Cardiac muscle cell (in vitro differentiated cells and primary cell): ENCODE data around the gene KCNK16. TPM values are rescaled to one million over a fixed set of nuclear protein-coding genes. Genes with fewer than 3 reads are reported as not detected.

Experiments
- DNase-seq, 2 donors: peaks; one replicate each; pipeline versions ENCODE4 v3.0.0 to v3.0.0-alpha.2; 2010 to 2017; ENCODE audit warnings: low read depth in 1 of 2, low spot score in 1 of 2
- H3K27ac ChIP-seq: fragments of 200-600 bp; sonication (generic); 2 replicates; pipeline ENCODE4 v1.5.1; 2016
- H3K27me3 ChIP-seq: fragments of 200-600 bp; sonication (generic); 2 replicates; pipeline ENCODE4 v1.6.0; 2016; ENCODE audit warnings: control low read depth
- H3K36me3 ChIP-seq: fragments of 200-600 bp; sonication (generic); 2 replicates; pipeline ENCODE4 v1.5.1; 2016; ENCODE audit warnings: control low read depth
- H3K4me1 ChIP-seq: fragments of 200-600 bp; sonication (generic); 2 replicates; pipeline ENCODE4 v1.8.1; 2017; ENCODE audit warnings: low read depth, mild to moderate bottlenecking, mixed run types
- H3K4me3 ChIP-seq: fragments of 200-600 bp; sonication (generic); 2 replicates; pipeline ENCODE4 v1.5.1; 2016; ENCODE audit warnings: mild to moderate bottlenecking
- H3K9me3 ChIP-seq: fragments of 200-600 bp; sonication (generic); 2 replicates; pipeline ENCODE4 v1.5.1; 2017; ENCODE audit warnings: low read depth, mild to moderate bottlenecking, control low read depth
- CTCF ChIP-seq: IDR thresholded peaks from 2 replicates; pipeline ENCODE4 v1.5.1; 2012; ENCODE audit warnings: low read depth, mild to moderate bottlenecking, low read length
- polyA plus RNA-seq: library from polyadenylated mRNA; unstranded; fragments of >200 nt; fragmentation: Nextera tagmentation; extraction: Ambion mirVana; gene quantifications from 2 replicates; pipeline ENCODE4 v1.2.1, GENCODE V29; 2016
- total RNA-seq: library from RNA; depleted of rRNA; stranded (reverse); fragments of >200 nt; gene quantifications from 2 replicates; pipeline ENCODE4 v1.2.3, GENCODE V29; 2016

The KCNK16 gene
- total and polyA plus RNA-seq, 2 experiments from 2014 or later: not detected

GRCh38 chr6:39304951-39305350 is 17.6 kb downstream of the KCNK16 start:
- Histone ChIP-seq H3K4me1 (no peaks in the 10 kb centered on the region), H3K4me3 (no peak overlapping the region), H3K9me3 (no peaks in the 10 kb centered on the region), H3K27me3 (peaks cover 10% of the 10 kb centered on the region), H3K27ac (no peak overlapping the region), H3K36me3 (no peaks in the 10 kb centered on the region)
- TF ChIP-seq CTCF: no peak
- no peak for DNase-seq

- H3K9me3 ChIP-seq: no peaks in the 10 kb centered on the region
- no peak for DNase-seq
- H3K4me1 ChIP-seq: no peaks in the 10 kb centered on the region
- H3K27me3 ChIP-seq: peaks cover 13% of the 10 kb centered on the region
- H3K36me3 ChIP-seq: no peaks in the 10 kb centered on the region
- H3K27ac ChIP-seq: no peak overlapping the region
- H3K4me3 ChIP-seq: no peak overlapping the region
- TF ChIP-seq CTCF: no peak
Observed at GRCh38 chr6:39303425-39304153, 18.9 kb downstream of the KCNK16 start.

- peak; percentile 87 for TF ChIP-seq CTCF
- Histone ChIP-seq H3K27ac (no peak overlapping the region), H3K27me3 (peaks cover 13% of the 10 kb centered on the region), H3K4me1 (no peaks in the 10 kb centered on the region), H3K4me3 (no peak overlapping the region), H3K9me3 (no peaks in the 10 kb centered on the region), H3K36me3 (no peaks in the 10 kb centered on the region)
- DNase-seq: peak; percentile 71 to 89
Observed at GRCh38 chr6:39302669-39303424, 19.7 kb downstream of the KCNK16 start.

- DNase-seq: no peak
- Histone ChIP-seq H3K27ac (no peak overlapping the region), H3K4me1 (peaks cover under 1% of the 10 kb centered on the region), H3K9me3 (no peaks in the 10 kb centered on the region), H3K4me3 (no peak overlapping the region), H3K27me3 (peaks cover 13% of the 10 kb centered on the region), H3K36me3 (no peaks in the 10 kb centered on the region)
- no peak for TF ChIP-seq CTCF
Observed at GRCh38 chr6:39302011-39302410, 20.5 kb downstream of the KCNK16 start.

- Histone ChIP-seq H3K36me3 (no peaks in the 10 kb centered on the region), H3K9me3 (no peaks in the 10 kb centered on the region), H3K27ac (no peak overlapping the region), H3K27me3 (peaks cover 13% of the 10 kb centered on the region), H3K4me1 (peaks cover 4% of the 10 kb centered on the region), H3K4me3 (no peak overlapping the region)
- no peak for DNase-seq
- TF ChIP-seq CTCF: peak; percentile 34
Observed at GRCh38 chr6:39301606-39302005, 20.9 kb downstream of the KCNK16 start.
